Pulmonary artery endothelial cell (primary cell): ENCODE measurements around the gene TSPAN17. TPM values are rescaled to one million over a fixed set of nuclear protein-coding genes. Genes with fewer than 3 reads are reported as not detected.

ENCODE experiments used
- DNase-seq: peaks from one replicate; pipeline ENCODE4 v3.0.0-alpha.2; 2011; ENCODE audit warnings: low read depth, low spot score
- total RNA-seq: library from RNA; depleted of rRNA; stranded (reverse); fragments of >200 nt; gene quantifications from 2 replicates; pipeline ENCODE4 v1.2.3, GENCODE V29; 2014

TSPAN17 gene
- total RNA-seq, 1 donor from 2014 or later = 51.3 TPM

GRCh38 chr5:176704817-176705216, 57.5 kb downstream of the TSPAN17 start:
- DNase-seq = no peak

Other genes starting within 250 kb of the TSPAN17 start
- gene CLTB, start 230.9 kb upstream of the TSPAN17 start, total RNA-seq = 135 and 136 TPM in 2 replicates
- gene FAF2, start 199.1 kb upstream of the TSPAN17 start, total RNA-seq = 37.9 and 47.1 TPM in 2 replicates
- 3.2 and 3.5 TPM in 2 replicates for gene RNF44, start 110.1 kb upstream of the TSPAN17 start, total RNA-seq
- gene CDHR2, start 98.1 kb upstream of the TSPAN17 start, total RNA-seq = not detected in 2 replicates
- 6.0 and 7.5 TPM in 2 replicates for gene GPRIN1, start 37.3 kb upstream of the TSPAN17 start, total RNA-seq
- 0.07 TPM in 1 of 2 replicates, not detected in the other for gene SNCB, start 16.9 kb upstream of the TSPAN17 start, total RNA-seq
- not detected in 2 replicates for gene EIF4E1B, start 16.8 kb upstream of the TSPAN17 start, total RNA-seq
- gene UNC5A, start 163.1 kb downstream of the TSPAN17 start, total RNA-seq = 0.42 and 1.6 TPM in 2 replicates